NCI-H1417 (cell line): ENCODE data around the gene MYO16.
"Not testable (repeated sequence)": the region's sequence is repeated elsewhere in the genome, so short reads cannot be mapped to it uniquely, and the experiment has no call there.

ENCODE experiments used
- DNase-seq, 3 experiments: peaks; one replicate each; lab custom pipeline; 2025; lab: John Stamatoyannopoulos, UW

Gene MYO16

GRCh38 chr13:108983273-108983672 is 353.9 kb downstream of the MYO16 start:
- no peak for DNase-seq

- DNase-seq, result no peak
Observed at GRCh38 chr13:108984251-108984920, 355.0 kb downstream of the MYO16 start.

GRCh38 chr13:108985166-108985565 is 355.8 kb downstream of the MYO16 start:
- DNase-seq, result no peak

GRCh38 chr13:108987517-108987916 is 358.1 kb downstream of the MYO16 start:
- DNase-seq, result no peak

- no peak for DNase-seq
Observed at GRCh38 chr13:108987944-108988343, 358.5 kb downstream of the MYO16 start.

- not testable (repeated sequence) for DNase-seq
Observed at GRCh38 chr13:108991416-108991815, 362.0 kb downstream of the MYO16 start.

- no peak for DNase-seq
Observed at GRCh38 chr13:108993346-108993745, 363.9 kb downstream of the MYO16 start.

GRCh38 chr13:108996430-108996829 is 367.0 kb downstream of the MYO16 start:
- DNase-seq, result no peak

GRCh38 chr13:109000207-109000606 is 370.8 kb downstream of the MYO16 start:
- DNase-seq, result no peak

GRCh38 chr13:109002934-109003333 is 373.5 kb downstream of the MYO16 start:
- DNase-seq, result no peak

GRCh38 chr13:109007946-109008345 is 378.5 kb downstream of the MYO16 start:
- DNase-seq, result no peak

GRCh38 chr13:109009756-109010155 is 380.3 kb downstream of the MYO16 start:
- DNase-seq, result peak in 1 of 3 experiments; percentile 37

- no peak for DNase-seq
Observed at GRCh38 chr13:109010912-109011311, 381.5 kb downstream of the MYO16 start.

GRCh38 chr13:109012115-109012514 is 382.7 kb downstream of the MYO16 start:
- DNase-seq, result peak in 2 of 3 experiments; percentile 54 to 77

- DNase-seq, result no peak
Observed at GRCh38 chr13:109021558-109021957, 392.1 kb downstream of the MYO16 start.

- no peak for DNase-seq
Observed at GRCh38 chr13:109024611-109025010, 395.2 kb downstream of the MYO16 start.

- DNase-seq, result no peak
Observed at GRCh38 chr13:109026266-109026665, 396.9 kb downstream of the MYO16 start.

GRCh38 chr13:109028624-109029023 is 399.2 kb downstream of the MYO16 start:
- DNase-seq, result no peak

- DNase-seq, result no peak
Observed at GRCh38 chr13:109033090-109033489, 403.7 kb downstream of the MYO16 start.

GRCh38 chr13:109036078-109036780 is 406.8 kb downstream of the MYO16 start:
- no peak for DNase-seq

GRCh38 chr13:109043636-109044035 is 414.2 kb downstream of the MYO16 start:
- DNase-seq, result no peak

- DNase-seq, result no peak
Observed at GRCh38 chr13:109055850-109056249, 426.4 kb downstream of the MYO16 start.

GRCh38 chr13:109058087-109058486 is 428.7 kb downstream of the MYO16 start:
- no peak for DNase-seq

GRCh38 chr13:109072505-109072904 is 443.1 kb downstream of the MYO16 start:
- DNase-seq, result no peak
